ENCODE data around the gene ISCA1.
A peak's percentile ranks its signal among the peaks of the same experiment; 100 is the strongest.
"Not testable (repeated sequence)": the region's sequence is repeated elsewhere in the genome, so short reads cannot be mapped to it uniquely, and the experiment has no call there.

ISCA1 gene

GRCh38 chr9:86282077-86282978 is at the start of gene ISCA1:
Gene ISCA1, minus strand, starts transcription at chr9:86282538. Its CDS starts 80 bp downstream, at chr9:86282458.
- peak; percentile 91 for DNase-seq

GRCh38 chr9:86330186-86330585 is 47.8 kb upstream of the ISCA1 start:
- DNase-seq, result no peak

GRCh38 chr9:86329649-86330048 is 47.3 kb upstream of the ISCA1 start:
- DNase-seq, result no peak

GRCh38 chr9:86328156-86328555 is 45.8 kb upstream of the ISCA1 start:
- DNase-seq, result no peak

- no peak for DNase-seq
These were observed 44.2 kb upstream of the ISCA1 start for GRCh38 chr9:86326536-86326935.

- no peak for DNase-seq
These were observed 42.6 kb upstream of the ISCA1 start for GRCh38 chr9:86324901-86325300.

- DNase-seq, result peak; percentile 77
These were observed 42.0 kb upstream of the ISCA1 start for GRCh38 chr9:86324308-86324707.

- peak; percentile 21 for DNase-seq
These were observed 40.8 kb upstream of the ISCA1 start for GRCh38 chr9:86322973-86323644.

- peak; percentile 94 for DNase-seq
These were observed 39.0 kb upstream of the ISCA1 start for GRCh38 chr9:86321373-86321772.

- no peak for DNase-seq
These were observed 35.8 kb upstream of the ISCA1 start for GRCh38 chr9:86318187-86318586.

GRCh38 chr9:86315078-86315477 is 32.7 kb upstream of the ISCA1 start:
- peak; percentile 6 for DNase-seq

- DNase-seq, result not testable (repeated sequence)
These were observed 30.6 kb upstream of the ISCA1 start for GRCh38 chr9:86312959-86313358.

GRCh38 chr9:86308687-86309086 is 26.3 kb upstream of the ISCA1 start:
- DNase-seq, result no peak

GRCh38 chr9:86304236-86304730 is 21.9 kb upstream of the ISCA1 start:
- no peak for DNase-seq

- no peak for DNase-seq
These were observed 21.1 kb upstream of the ISCA1 start for GRCh38 chr9:86303316-86303975.

- no peak for DNase-seq
These were observed 19.3 kb upstream of the ISCA1 start for GRCh38 chr9:86301686-86302085.

- DNase-seq, result no peak
These were observed 18.4 kb upstream of the ISCA1 start for GRCh38 chr9:86300701-86301100.

- DNase-seq, result no peak
These were observed 16.5 kb upstream of the ISCA1 start for GRCh38 chr9:86298873-86299272.

- not testable (repeated sequence) for DNase-seq
These were observed 8.0 kb upstream of the ISCA1 start for GRCh38 chr9:86290341-86290740.

GRCh38 chr9:86288499-86289198 is 6.3 kb upstream of the ISCA1 start:
- no peak for DNase-seq

- peak; percentile 69 for DNase-seq
These were observed 4.7 kb upstream of the ISCA1 start for GRCh38 chr9:86287013-86287412.

- no peak for DNase-seq
These were observed 3.9 kb upstream of the ISCA1 start for GRCh38 chr9:86286278-86286677.

GRCh38 chr9:86285261-86285660 is 2.9 kb upstream of the ISCA1 start:
- DNase-seq, result no peak
